ENCODE results near the gene POLR2J3. TPM values are rescaled to one million over a fixed set of nuclear protein-coding genes. Genes with fewer than 3 reads are reported as not detected.
"Not testable (repeated sequence)": the region's sequence is repeated elsewhere in the genome, so short reads cannot be mapped to it uniquely, and the experiment has no call there.

POLR2J3 gene
- total RNA-seq, 2 experiments from 2014 or later = 35.4 to 51.0 TPM

DNA sequence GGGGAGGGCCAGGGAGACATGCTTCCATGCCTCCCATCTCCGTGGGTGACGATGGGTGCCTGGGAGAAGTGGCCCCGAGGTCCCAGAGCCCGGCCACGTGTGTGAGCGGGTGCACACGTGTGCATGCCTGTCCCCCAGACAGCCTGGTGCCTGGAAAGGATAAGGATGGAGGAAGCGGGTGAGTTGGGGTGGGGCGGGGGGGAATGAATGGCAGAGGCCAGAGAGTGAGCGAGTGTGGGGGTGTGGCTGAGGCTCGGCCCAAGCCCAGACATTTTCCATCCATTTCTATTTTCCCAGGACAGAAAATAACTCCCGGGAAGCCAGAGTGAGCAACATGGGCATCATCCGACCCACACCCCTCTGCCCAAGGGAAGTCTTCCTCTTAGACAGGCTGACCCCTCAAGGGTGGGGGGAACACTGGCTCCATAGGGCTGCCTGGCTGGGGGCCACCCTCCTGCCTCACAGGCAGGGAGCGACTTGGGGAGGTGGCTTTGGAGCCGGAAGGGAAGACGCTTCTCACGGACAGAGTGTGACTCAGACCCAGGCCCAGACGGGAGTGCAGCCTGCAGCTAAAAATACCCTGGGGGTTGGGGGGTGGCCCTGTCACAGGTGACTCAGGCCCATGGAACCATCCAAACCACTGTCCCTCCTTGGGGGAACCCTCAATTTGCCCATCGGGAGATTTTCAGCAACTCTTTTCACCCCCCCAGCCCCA lies 32.2 kb upstream of the POLR2J3 start:
- ATAC-seq; H3K4me3 Mint-ChIP-seq; DNase-seq; CTCF ChIA-PET; H3K36me3 Mint-ChIP-seq; H3K9me3 Mint-ChIP-seq (ENCODE audit: low read depth); H3K4me1 Mint-ChIP-seq; H3K27ac Mint-ChIP-seq; H3K27me3 Mint-ChIP-seq: not testable (repeated sequence)

- DNase-seq; ATAC-seq; H3K27me3 Mint-ChIP-seq; CTCF ChIA-PET; H3K36me3 Mint-ChIP-seq; H3K4me1 Mint-ChIP-seq; H3K4me3 Mint-ChIP-seq; H3K27ac Mint-ChIP-seq; H3K9me3 Mint-ChIP-seq (ENCODE audit: low read depth): not testable (repeated sequence)
Measured at GRCh38 chr7:102602317-102602716, 29.9 kb upstream of the POLR2J3 start.

DNA sequence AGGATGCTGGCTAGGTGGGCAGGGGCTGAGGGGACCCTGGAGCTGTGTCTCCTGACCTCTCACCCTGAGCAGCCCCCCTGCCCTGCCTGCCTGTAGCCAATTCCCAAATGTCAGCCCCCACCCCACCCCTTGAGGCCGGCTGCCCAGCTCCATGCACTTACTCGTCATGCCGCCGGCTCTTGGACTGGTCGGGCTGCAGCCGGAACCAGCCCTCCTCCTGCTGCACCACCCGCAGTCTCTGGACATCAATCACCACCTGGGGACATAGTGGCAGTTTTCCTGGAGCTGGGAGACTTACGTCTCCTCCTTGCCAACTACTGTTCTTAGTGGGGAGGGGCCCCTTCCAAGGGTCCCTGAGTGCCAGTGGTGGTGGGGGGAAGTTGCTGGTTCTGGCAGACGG lies 27.3 kb upstream of the POLR2J3 start:
- ATAC-seq; DNase-seq; H3K27me3 Mint-ChIP-seq; CTCF ChIA-PET; H3K4me3 Mint-ChIP-seq; H3K27ac Mint-ChIP-seq; H3K36me3 Mint-ChIP-seq; H3K9me3 Mint-ChIP-seq (ENCODE audit: low read depth); H3K4me1 Mint-ChIP-seq: not testable (repeated sequence)

GRCh38 chr7:102596036-102596435 lies 23.7 kb upstream of the POLR2J3 start:
- ATAC-seq; H3K4me1 Mint-ChIP-seq; H3K27me3 Mint-ChIP-seq; H3K4me3 Mint-ChIP-seq; H3K27ac Mint-ChIP-seq; H3K9me3 Mint-ChIP-seq (ENCODE audit: low read depth); CTCF ChIA-PET; DNase-seq; H3K36me3 Mint-ChIP-seq: not testable (repeated sequence)

DNA sequence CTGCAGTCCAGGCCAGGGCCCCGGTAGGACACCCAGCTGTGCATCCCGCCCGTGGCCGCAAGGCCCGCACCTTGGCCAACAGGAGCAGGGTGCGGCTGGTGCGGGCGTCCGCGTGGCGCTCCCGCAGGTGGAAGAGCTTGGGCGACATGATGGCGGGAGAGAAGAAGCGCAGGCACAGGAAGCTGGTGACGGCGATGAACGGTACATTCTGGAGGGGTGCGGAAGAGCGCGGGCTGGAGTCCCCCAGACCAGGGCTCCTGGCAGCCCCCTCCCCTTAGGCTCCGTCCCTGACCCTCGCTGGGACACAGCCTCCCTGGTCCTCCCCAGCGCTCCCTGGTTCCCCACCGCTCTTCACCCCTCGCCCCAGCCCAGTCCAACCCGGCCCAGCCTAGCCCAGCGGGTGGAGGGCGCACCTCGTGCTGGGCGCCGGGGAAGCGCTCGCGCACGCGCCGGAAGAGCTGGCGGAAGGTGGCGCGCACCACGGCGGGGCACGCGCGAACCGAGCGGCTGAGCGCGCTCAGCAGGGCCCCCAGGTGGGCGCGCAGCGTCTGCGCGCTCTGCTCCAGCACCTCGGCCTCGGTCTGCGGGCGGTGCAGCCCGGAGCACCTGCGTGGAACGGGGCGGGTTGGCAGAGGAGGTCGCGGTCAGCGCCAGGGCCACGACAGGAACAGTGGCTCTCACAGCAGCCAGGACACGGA lies 21.4 kb upstream of the POLR2J3 start:
- not testable (repeated sequence) for H3K27ac Mint-ChIP-seq

GRCh38 chr7:102592477-102593019 lies 20.2 kb upstream of the POLR2J3 start:
- H3K4me1 Mint-ChIP-seq; H3K9me3 Mint-ChIP-seq (ENCODE audit: low read depth); CTCF ChIA-PET; H3K27ac Mint-ChIP-seq; H3K27me3 Mint-ChIP-seq; H3K36me3 Mint-ChIP-seq; H3K4me3 Mint-ChIP-seq: not testable (repeated sequence)
- DNase-seq (peak; percentile 53), ATAC-seq (peak; percentile 73)

More for the DNA sequence above, 21.4 kb upstream of the POLR2J3 start:
- CTCF ChIA-PET; H3K4me1 Mint-ChIP-seq; H3K36me3 Mint-ChIP-seq; H3K9me3 Mint-ChIP-seq (ENCODE audit: low read depth); H3K27me3 Mint-ChIP-seq; DNase-seq; H3K4me3 Mint-ChIP-seq: not testable (repeated sequence)
- ATAC-seq = peak; percentile 76

DNA sequence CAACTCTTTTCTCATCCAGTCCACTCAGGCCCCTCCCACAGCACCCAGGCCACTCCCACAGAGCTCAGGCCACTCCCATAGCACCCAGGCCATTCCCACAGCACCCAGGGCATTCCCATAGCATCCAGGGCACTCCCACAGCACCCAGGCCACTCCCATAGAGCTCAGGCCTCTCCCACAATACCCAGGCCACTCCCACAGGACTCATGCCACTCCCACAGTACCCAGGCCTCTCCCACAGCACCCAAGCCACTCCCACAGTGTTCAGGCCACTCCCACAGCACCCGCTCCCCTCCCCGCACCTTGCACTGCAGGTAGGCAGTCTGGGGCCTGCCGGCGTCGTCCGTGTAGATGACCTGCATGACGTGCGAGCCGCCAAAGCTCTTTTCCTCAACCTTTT lies 17.5 kb upstream of the POLR2J3 start:
- CTCF ChIA-PET; H3K4me1 Mint-ChIP-seq; DNase-seq; H3K27me3 Mint-ChIP-seq; H3K36me3 Mint-ChIP-seq; H3K27ac Mint-ChIP-seq; H3K9me3 Mint-ChIP-seq (ENCODE audit: low read depth); H3K4me3 Mint-ChIP-seq: not testable (repeated sequence)
- peak; percentile 34 for ATAC-seq

- H3K4me1 Mint-ChIP-seq; ATAC-seq; H3K27me3 Mint-ChIP-seq; DNase-seq; H3K27ac Mint-ChIP-seq; H3K4me3 Mint-ChIP-seq; CTCF ChIA-PET; H3K36me3 Mint-ChIP-seq; H3K9me3 Mint-ChIP-seq (ENCODE audit: low read depth): not testable (repeated sequence)
Measured at GRCh38 chr7:102583495-102583894, 11.1 kb upstream of the POLR2J3 start.

- H3K36me3 Mint-ChIP-seq, ATAC-seq, H3K27ac Mint-ChIP-seq: not testable (repeated sequence)
Measured at GRCh38 chr7:102581722-102582121, 9.3 kb upstream of the POLR2J3 start.

DNA sequence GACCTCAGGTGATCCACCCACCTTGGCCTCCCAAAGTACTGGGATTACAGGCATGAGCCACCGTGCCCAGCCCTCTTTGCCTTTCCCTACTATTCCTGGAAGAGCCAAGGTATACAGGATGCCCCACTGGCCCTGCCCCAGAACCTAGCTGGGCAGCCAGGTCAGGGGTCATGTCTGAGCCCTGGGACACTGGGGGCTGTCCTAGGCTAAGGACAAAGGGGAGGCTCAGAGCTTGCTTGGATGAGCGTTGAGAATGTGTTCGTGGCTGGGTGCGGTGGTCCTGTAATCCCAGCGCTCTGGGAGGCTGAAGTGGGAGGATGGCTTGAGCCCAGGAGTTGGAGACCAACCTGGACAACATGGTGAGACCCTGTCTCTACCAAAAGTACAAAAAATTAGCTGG lies 6.1 kb upstream of the POLR2J3 start:
- H3K36me3 Mint-ChIP-seq; H3K27ac Mint-ChIP-seq; H3K4me3 Mint-ChIP-seq; H3K4me1 Mint-ChIP-seq; H3K9me3 Mint-ChIP-seq (ENCODE audit: low read depth); DNase-seq; ATAC-seq; CTCF ChIA-PET; H3K27me3 Mint-ChIP-seq: not testable (repeated sequence)

More at GRCh38 chr7:102581722-102582121, 9.3 kb upstream of the POLR2J3 start:
- DNase-seq; CTCF ChIA-PET; H3K4me1 Mint-ChIP-seq; H3K4me3 Mint-ChIP-seq; H3K27me3 Mint-ChIP-seq; H3K9me3 Mint-ChIP-seq (ENCODE audit: low read depth): not testable (repeated sequence)

- DNase-seq; H3K36me3 Mint-ChIP-seq; ATAC-seq; H3K9me3 Mint-ChIP-seq (ENCODE audit: low read depth); H3K27ac Mint-ChIP-seq; H3K4me3 Mint-ChIP-seq; H3K27me3 Mint-ChIP-seq; H3K4me1 Mint-ChIP-seq; CTCF ChIA-PET: not testable (repeated sequence)
Measured at GRCh38 chr7:102577315-102578240, 5.2 kb upstream of the POLR2J3 start.

GRCh38 chr7:102576363-102576762 lies 4.0 kb upstream of the POLR2J3 start:
- H3K4me3 Mint-ChIP-seq; CTCF ChIA-PET; H3K36me3 Mint-ChIP-seq; H3K27me3 Mint-ChIP-seq; H3K9me3 Mint-ChIP-seq (ENCODE audit: low read depth); H3K27ac Mint-ChIP-seq; H3K4me1 Mint-ChIP-seq; ATAC-seq; DNase-seq: not testable (repeated sequence)

DNA sequence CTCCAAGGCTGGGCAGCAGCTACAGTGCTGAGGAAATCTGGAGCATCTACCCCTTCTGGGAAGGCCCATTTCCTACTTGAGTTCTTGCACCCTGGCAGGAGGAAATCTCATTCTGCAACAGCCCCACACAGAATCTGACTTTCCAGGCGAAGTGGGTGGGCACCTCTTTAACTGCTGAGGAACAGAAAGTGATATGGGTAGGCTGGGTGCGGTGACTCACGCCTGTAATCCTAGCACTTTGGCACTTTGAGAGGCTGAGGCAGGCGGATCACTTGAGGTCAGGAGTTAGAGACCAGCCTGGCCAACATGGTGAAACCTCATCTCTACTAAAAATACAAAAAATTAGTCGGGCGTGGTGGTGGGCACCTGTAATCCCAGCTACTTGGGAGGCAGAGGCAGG lies 2.2 kb upstream of the POLR2J3 start:
- ATAC-seq; CTCF ChIA-PET; H3K27me3 Mint-ChIP-seq; DNase-seq; H3K36me3 Mint-ChIP-seq; H3K9me3 Mint-ChIP-seq (ENCODE audit: low read depth); H3K27ac Mint-ChIP-seq; H3K4me3 Mint-ChIP-seq; H3K4me1 Mint-ChIP-seq: not testable (repeated sequence)
